ENCODE measurements around the gene PALLD. TPM values are rescaled to one million over a fixed set of nuclear protein-coding genes. Genes with fewer than 3 reads are reported as not detected.

The PALLD gene
- total RNA-seq, 3 donors from 2014 or later = 112 to 663 (median 150) TPM

- Histone ChIP-seq H3K9me3 (peaks cover 7% of the 10 kb centered on the region), H3K36me3 (ENCODE audit: low read depth) (no peaks in the 10 kb centered on the region), H3K4me3 (no peak overlapping the region), H3K4me1 (ENCODE audit: low read depth) (peaks cover 2% of the 10 kb centered on the region)
- DNase-seq = no peak
- no peak for TF ChIP-seq CTCF (IDR thresholded peaks at IDR 0.05)
- intact Hi-C loops (cut with DNase I, micrococcal nuclease) = no loop called here
- ATAC-seq = no peak
These were observed 279.5 kb downstream of the PALLD start for GRCh38 chr4:168776382-168776781.

- peaks cover 2% of the 10 kb centered on the region for H3K4me1 ChIP-seq (ENCODE audit: low read depth)
- no peak for DNase-seq
- ATAC-seq = peak; percentile 79
- intact Hi-C loops (cut with DNase I, micrococcal nuclease) = no loop called here
- H3K9me3 ChIP-seq = peaks cover 7% of the 10 kb centered on the region
- TF ChIP-seq CTCF (IDR thresholded peaks at IDR 0.05) = no peak
- no peaks in the 10 kb centered on the region for H3K36me3 ChIP-seq (ENCODE audit: low read depth)
- H3K4me3 ChIP-seq = no peak overlapping the region
These were observed 280.6 kb downstream of the PALLD start for GRCh38 chr4:168777277-168777965.

GRCh38 chr4:168781341-168781740 is 284.5 kb downstream of the PALLD start:
- H3K4me3 ChIP-seq = no peak overlapping the region
- no peaks in the 10 kb centered on the region for H3K9me3 ChIP-seq
- ATAC-seq (no peak), DNase-seq (no peak)
- TF ChIP-seq CTCF (IDR thresholded peaks at IDR 0.05) = no peak
- no peaks in the 10 kb centered on the region for H3K36me3 ChIP-seq (ENCODE audit: low read depth)
- intact Hi-C loops (cut with DNase I, micrococcal nuclease) = no loop called here
- H3K4me1 ChIP-seq (ENCODE audit: low read depth) = no peaks in the 10 kb centered on the region

- no peak for TF ChIP-seq CTCF (IDR thresholded peaks at IDR 0.05)
- no peak for ATAC-seq
- no peak for DNase-seq
- Histone ChIP-seq H3K36me3 (ENCODE audit: low read depth) (no peaks in the 10 kb centered on the region), H3K9me3 (no peaks in the 10 kb centered on the region), H3K4me1 (ENCODE audit: low read depth) (peaks cover 2% of the 10 kb centered on the region), H3K4me3 (no peak overlapping the region)
- intact Hi-C loops (cut with DNase I, micrococcal nuclease) = no loop called here
These were observed 285.1 kb downstream of the PALLD start for GRCh38 chr4:168781926-168782325.

DNA sequence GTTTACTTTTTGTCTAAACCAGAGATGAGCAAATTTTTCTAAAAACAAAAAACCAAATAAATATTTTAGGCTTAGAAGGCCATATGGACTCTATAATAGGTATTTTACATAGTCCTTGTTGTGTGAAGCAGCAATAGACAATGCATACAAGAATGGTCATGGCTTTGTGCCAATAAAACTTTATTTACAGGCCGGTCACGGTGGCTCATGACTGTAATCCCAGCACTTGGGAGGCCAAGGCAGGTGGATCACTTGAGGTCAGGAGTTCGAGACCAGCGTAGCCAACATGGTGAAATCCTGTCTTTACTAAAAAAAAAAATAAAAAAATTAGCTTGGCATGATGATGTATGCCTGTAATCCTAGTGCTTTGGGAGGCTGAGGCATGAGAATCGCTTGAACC is 285.6 kb downstream of the PALLD start:
- no peak overlapping the region for H3K4me3 ChIP-seq
- no peaks in the 10 kb centered on the region for H3K36me3 ChIP-seq (ENCODE audit: low read depth)
- peaks cover 6% of the 10 kb centered on the region for H3K4me1 ChIP-seq (ENCODE audit: low read depth)
- DNase-seq (no peak), ATAC-seq (no peak)
- TF ChIP-seq CTCF (IDR thresholded peaks at IDR 0.05) = no peak
- no peaks in the 10 kb centered on the region for H3K9me3 ChIP-seq
- intact Hi-C loops (cut with DNase I, micrococcal nuclease) = no loop called here

Measured in mucosa of descending colon (tissue), 3 donors.